HG03135 (cell line): Measurements from ENCODE around the gene EDN3.
"Not testable (repeated sequence)": the region's sequence is repeated elsewhere in the genome, so short reads cannot be mapped to it uniquely, and the experiment has no call there.

Experiments used
- ATAC-seq: cut with Tn5 transposase; IDR thresholded peaks from one replicate; pipeline ENCODE4 v1.9.1; 2021; ENCODE audit warnings: mild to moderate bottlenecking, moderate library complexity; ENCODE audit not compliant: unreplicated experiment

EDN3 gene

DNA sequence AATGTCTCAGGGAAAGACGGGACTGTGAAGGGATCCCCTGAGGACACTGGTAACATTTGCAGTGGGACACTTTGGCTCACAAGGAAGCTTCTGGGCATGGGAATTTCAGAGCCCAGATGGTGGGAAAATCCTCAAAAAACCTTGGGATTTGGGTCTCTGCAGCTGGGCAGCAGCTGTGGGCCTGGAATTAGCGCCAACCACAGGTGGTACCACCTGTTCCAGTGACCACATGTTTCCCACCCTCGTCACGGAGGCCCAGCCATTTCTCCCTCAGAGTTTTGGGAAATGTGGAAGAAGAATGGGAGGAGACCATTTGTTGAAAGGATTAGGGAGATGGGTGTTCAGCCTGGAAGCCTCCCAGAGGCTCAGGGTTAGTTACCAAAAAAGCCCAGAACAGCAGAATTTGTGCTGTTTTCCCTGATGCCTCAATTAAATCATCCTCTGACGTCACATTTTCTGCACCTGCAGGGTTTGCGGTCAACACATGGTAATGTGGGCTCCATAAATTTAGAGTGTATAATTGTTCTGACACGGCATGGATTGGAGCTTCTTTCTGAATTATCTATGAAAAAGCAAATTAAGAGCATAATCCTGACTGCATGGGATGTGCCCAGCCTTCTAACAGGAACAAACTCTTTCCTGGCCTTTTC lies 34.4 kb downstream of the EDN3 start:
- ATAC-seq = no peak

- no peak for ATAC-seq
Observed at GRCh38 chr20:59335377-59335776, 35.0 kb downstream of the EDN3 start.

DNA sequence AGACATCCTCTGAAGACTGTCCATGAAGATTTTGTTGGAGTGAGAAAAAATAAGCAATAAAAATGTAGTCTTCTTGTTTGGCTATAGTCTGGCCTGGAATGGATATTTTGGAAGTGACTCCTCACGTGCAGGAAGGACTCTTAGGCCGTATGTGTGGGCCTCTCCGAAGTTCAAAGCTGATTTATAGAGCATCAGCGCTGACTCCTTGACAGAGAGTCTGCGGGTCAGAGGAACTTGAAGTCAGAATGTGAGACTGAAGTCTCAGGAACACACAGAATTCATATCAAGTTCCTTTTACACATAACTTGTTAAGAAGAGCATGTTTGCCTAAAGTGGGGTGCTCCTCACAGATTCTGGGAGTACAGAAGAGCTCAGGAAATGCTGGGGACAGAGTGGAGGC lies 36.1 kb downstream of the EDN3 start:
- ATAC-seq = no peak

- not testable (repeated sequence) for ATAC-seq
Observed at GRCh38 chr20:59338444-59338843, 38.0 kb downstream of the EDN3 start.

- no peak for ATAC-seq
Observed at GRCh38 chr20:59340201-59340885, 39.9 kb downstream of the EDN3 start.

DNA sequence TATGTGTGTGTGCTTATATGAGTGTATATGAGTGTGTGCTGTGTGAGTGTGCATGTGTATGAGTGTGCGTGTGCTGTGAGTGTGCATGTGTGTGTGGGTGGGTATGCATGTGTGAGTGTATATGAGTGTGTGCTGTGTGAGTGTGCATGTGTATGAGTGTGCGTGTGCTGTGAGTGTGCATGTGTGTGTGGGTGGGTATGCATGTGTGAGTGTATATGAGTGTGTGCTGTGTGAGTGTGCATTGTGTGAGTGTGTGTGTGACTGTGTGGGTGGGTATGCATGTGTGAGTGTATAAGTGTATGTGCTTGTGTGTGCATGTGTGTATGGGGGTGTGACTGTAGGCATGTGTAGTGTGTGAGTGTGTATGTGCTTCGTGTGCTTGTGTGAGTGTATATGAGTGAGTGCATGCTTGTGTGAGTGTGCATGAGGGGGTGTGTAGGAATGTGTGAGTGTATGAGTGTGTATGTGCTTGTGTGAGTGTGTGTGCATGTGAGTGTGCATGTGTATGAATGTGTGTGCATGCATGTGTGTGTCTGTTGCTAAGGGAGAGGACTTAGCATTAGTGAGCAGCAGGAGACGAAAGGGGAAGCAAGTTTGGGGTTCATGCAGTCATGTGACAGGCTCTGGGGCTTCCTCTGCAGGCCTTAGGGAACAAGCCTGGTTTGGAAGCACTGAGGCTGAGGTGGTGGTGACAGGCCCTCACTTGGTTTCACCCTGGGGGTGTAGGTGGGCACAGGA lies 41.0 kb downstream of the EDN3 start:
- not testable (repeated sequence) for ATAC-seq

GRCh38 chr20:59342023-59342957 lies 41.9 kb downstream of the EDN3 start:
- no peak for ATAC-seq

DNA sequence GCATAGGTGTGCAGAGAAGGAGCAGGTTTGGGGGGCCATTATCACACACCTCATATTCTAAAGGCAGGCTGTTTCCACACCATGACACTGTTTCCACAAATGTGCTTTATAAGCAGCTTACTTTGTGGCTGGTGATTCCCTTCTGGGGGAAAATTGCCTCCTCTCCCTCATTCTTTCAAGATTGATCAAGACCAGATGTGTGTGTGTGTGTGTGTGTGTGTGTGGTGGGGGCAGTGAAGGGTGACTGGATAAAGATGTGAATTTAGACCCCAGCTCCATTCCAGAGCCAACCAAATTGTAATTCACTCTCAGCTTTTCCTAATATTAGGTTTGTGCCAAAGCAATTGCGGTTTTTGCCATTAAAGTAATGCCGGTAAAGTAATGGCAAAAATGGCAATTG lies 45.6 kb downstream of the EDN3 start:
- ATAC-seq = no peak

DNA sequence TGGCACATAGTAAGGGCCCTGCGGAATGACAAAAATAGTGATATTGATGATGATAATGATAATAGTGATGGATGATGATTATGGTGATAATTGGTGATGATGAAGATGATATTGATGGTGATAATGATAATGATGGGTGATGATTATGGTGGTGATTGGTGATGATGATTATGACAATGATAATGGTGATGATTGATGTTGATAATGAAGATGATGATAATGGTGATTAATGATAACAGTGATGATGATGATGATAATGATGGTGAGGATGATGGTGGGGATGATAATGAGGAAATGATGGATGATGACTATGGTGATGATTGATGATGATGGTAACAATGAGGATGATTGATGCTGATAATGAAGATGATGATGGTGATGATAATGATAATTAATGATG lies 48.9 kb downstream of the EDN3 start:
- ATAC-seq = no peak

GRCh38 chr20:59350330-59351156 lies 50.1 kb downstream of the EDN3 start:
- ATAC-seq = no peak

GRCh38 chr20:59351157-59352040 lies 51.0 kb downstream of the EDN3 start:
- no peak for ATAC-seq

GRCh38 chr20:59352541-59352940 lies 52.1 kb downstream of the EDN3 start:
- no peak for ATAC-seq

DNA sequence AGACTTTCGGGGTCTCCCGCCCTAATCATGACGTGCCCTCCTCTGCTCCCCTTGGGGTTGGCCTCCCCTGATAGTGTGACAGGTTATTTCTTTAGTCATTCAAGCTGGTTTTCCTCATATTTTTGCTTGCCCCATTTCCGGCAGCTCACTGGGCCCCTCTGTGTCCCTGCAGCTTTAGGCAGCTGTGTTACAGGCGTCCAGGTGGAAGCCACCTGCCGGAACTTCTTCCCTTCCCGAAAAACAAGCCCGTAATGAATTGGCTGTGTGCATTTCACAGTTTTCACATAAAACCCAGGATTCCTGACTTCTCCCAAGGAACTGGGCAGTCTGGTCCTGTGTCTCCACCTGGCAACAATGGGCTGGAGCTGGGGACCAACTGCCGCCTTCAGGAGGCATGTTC lies 52.6 kb downstream of the EDN3 start:
- ATAC-seq = no peak

DNA sequence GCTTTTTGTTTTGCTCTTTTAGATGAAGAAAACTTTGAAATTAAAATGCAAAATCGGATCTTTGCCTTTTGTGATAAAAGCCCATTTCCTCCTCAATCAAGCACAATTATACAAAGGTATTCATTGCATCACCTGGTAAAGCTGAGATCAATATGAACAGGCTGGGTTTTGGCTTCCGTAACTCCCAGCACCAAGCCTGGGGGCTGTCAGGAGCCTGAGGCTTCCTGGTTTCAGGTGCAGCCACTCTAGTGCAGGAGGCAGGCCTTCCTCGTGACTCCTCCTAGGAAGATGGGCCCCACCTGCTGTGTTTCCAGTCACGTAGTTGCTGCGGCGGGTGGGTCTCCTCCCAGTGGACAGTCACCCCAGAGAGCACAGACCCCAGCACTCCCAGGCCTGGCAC lies 54.0 kb downstream of the EDN3 start:
- no peak for ATAC-seq

GRCh38 chr20:59355242-59355641 lies 54.8 kb downstream of the EDN3 start:
- no peak for ATAC-seq

DNA sequence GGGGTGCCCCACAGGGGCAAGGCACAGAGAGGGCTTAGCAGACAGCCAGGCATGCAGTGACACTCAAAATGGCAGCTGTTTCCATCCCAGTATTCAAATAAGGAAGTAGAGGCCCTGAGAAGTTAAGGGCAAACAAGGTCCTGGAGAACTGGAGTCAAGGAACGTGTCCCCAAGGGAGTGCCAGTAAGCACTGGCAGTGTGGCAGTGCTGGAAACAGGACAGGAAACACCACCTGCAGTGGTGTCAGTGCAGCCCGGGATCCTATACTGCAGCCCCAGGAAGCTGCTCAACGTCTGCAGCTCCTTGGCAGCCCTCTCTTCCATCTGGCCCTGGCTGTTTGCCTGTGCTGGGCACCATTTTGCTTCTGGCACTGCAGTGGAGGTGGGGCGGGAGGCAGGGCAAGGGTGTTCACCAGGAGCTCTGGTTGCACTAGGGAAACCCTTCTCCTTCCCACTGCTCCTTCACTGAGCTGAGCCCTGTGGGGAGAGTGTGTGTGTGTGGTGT lies 56.3 kb downstream of the EDN3 start:
- ATAC-seq = no peak

DNA sequence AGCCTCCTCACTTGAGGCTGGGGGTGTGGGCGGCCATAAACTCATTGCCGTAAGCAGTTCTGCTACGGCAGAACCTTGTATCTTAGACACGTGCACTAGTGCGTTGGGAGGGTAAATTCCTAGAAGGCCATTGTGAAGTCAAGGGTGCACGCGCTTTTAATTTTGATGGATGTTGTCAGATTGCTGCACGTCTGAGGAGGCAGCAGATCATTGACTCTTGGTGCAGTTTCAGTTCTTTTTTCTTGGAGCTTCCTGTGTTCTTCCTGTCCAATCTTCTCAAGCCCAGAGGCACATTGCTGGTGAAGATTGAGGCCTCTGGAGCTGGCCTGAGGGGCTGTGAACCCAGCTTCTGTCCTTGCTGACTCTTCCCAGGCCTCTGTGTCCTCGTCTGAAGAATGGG lies 58.4 kb downstream of the EDN3 start:
- not testable (repeated sequence) for ATAC-seq

DNA sequence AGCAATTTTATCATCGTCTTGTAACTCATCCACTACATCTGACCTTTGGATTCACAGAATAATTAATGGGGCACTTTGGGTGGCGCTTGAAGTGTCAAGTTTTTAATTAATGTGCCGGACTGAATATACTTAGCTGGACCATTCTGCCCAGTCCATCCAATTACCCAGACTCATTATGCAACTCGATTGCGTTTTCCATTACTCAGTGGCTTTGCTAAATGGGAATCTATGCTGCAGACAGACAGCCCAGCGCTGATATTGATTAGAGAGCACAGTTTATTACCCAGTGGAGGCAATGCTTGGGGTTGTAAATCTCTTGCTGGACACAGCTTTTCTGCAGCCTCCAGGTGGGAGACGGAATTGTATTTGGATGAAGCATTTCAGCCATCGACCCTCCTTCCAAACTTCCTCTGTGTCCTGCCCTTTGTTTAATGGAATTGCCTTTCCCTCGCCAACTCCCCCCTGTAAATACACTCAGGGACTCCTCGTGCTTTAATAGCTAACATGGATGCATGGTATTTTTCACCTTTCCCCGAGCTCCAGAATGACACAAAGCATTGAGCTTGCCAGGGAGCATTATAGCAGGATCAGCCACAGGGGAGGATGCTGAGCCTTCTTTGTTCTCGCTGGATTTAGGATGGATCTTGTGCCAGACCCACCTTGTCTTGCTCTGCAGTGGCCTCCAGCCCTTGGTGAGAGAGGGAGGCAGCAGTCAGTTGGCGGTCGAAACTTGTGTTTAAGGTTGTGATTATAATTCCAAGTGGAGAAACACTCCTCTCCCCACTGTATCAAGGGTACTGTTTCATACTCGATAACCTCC lies 59.7 kb downstream of the EDN3 start:
- no peak for ATAC-seq
